MM.1S (cell line): ENCODE results near the gene SPEF2.

Experiments
- CTCF ChIP-seq: fragments of 300-600 bp; sonication (generic); IDR thresholded peaks from 2 replicates; pipeline ENCODE4 v1.5.1; 2016; ENCODE audit warnings: antibody characterized with exemption, low read length, mixed read lengths
- EZH2phosphoT487 ChIP-seq: fragments of 300-600 bp; sonication (generic); IDR thresholded peaks from 2 replicates; pipeline ENCODE4 v1.6.1; 2018; ENCODE audit warnings: antibody characterized with exemption, low read length

DNA sequence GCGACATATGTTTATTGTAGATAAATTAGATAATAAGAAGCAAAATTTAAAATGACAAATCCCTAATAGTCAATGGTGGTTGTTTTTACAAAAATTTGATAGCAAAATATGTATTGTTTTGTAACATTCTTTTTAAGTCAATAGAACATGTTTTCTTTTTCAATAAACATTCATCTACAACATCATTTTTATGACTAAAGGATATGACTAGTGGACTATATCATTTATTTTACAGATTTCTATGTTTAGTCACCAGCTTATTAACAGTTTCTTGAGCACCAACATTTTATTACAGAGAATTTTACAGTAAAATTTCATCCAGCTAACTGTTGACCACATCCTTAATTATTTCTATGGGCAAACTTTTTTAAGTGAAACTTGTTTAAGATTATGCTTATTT, 124.3 kb downstream of the SPEF2 start:
- no peak for TF ChIP-seq CTCF
- no peak for TF ChIP-seq EZH2phosphoT487
